HL-60/S4 treated with retinoic acid at 250 ng/mL for 4 days and 3 days (cell line): ENCODE data around the gene COL23A1.

Experiments
- in situ Hi-C: fragments of 300-500 bp; cut with MboI; formaldehyde crosslinking; loops from 2 replicates; pipeline ENCODE4 v1.7.0; 2022; ENCODE audit warnings: low sequenced_read_pairs

The COL23A1 gene

GRCh38 chr5:178223828-178224335 is 366.3 kb downstream of the COL23A1 start:
- in situ Hi-C loops = no loop called here

GRCh38 chr5:178223196-178223773 is 366.9 kb downstream of the COL23A1 start:
- in situ Hi-C loops = no loop called here

- in situ Hi-C loops = no loop called here
Observed at GRCh38 chr5:178222292-178222691, 367.9 kb downstream of the COL23A1 start.

GRCh38 chr5:178221853-178222252 is 368.3 kb downstream of the COL23A1 start:
- in situ Hi-C loops = no loop called here

DNA sequence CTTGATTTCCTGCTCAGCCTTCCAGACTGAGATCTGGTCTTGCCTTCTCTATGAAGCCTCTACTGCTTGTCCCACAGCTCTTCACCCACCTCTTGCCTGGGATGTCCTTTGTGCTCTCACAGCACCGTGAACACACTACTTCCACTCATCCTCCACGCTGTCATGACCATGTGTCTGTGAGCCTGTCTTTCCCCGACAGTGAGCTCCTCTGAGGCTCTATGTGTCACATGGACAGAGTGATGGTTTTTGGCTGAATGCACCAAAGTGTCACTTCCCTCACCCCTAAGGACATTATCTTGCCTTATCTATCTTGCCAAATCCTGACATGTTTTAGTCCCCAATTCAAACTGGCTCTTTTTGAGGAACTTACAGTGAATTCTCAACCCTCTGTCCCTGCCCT is 368.9 kb downstream of the COL23A1 start:
- in situ Hi-C loops = no loop called here

DNA sequence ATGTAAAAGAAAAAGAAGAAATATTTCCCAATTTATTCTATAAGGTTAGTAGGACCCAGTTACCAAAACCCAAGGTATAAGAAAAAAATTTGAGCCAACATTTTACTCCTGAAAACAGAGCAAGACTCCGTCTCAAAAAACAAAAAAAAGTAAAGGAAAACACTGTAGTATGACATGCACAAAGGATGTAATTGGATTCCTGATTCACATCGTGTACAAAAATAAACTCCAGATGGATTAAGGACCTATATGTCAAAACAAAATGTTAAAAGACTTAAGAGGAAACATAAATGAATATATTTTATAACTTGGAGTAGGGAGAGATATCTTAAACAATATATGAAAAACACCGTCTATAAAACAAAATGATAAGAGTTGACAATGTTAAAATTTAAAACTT is 371.4 kb downstream of the COL23A1 start:
- in situ Hi-C loops = no loop called here

- in situ Hi-C loops = no loop called here
Observed at GRCh38 chr5:178218237-178218776, 371.9 kb downstream of the COL23A1 start.

GRCh38 chr5:178216779-178217178 is 373.4 kb downstream of the COL23A1 start:
- in situ Hi-C loops = no loop called here

DNA sequence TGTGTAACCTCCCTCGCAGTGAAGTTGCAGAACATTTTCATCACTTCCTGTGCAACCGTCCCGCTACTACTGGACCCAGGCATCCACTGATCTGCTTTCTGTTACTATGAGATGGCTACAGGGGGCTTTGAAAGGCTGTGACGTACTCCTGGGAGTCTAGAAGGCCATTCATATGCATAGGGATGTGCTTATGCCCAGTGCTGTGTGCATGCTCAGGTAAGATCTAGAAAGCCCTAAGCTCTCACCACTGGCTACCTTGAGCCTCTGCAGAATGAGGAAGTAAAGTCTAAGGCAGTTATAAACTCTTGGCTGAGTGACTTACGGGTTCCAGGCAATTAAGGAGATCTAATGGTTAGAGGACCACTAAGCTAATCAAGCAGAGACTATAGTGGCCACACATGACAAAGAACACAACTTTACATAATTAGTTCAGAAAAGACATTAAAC is 374.1 kb downstream of the COL23A1 start:
- in situ Hi-C loops = no loop called here

DNA sequence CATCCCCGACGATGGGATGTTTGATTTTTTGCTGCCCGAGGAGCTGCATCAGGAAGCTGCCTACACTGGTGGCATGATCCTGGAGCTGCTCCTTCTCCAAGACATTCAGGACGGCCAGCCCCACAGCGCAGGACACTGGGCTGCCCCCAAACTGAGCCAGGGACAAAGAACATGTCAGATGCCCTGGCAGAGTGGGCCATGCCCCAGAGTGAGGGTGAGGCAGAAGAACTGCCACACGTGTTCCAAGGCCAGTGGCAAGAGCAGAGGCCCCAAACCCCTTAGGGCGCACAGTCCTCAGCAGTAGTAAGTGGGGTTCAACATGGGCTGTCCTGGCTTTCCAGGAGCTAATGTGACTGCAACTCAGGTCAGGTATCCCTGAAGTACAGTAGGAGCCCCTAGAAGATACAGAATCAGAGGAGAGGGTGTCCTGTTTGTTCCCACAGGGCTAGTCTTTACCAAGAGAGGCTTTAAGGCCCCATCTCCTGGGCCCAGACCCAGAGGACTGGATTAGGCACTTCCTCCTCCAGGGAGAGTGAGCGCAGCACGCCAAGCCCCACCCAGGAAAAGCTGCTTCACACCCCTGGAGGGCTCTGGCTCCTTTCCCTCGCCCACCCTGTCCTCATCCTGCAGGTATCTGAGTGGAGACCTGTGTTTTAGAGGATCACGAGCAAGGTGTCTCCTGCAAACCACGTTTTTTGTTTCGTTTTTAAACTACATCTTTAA is 374.8 kb downstream of the COL23A1 start:
- in situ Hi-C loops = no loop called here

GRCh38 chr5:178214160-178214803 is 375.9 kb downstream of the COL23A1 start:
- in situ Hi-C loops = no loop called here

- in situ Hi-C loops = no loop called here
Observed at GRCh38 chr5:178213748-178214151, 376.4 kb downstream of the COL23A1 start.

- in situ Hi-C loops = no loop called here
Observed at GRCh38 chr5:178213003-178213461, 377.2 kb downstream of the COL23A1 start.

DNA sequence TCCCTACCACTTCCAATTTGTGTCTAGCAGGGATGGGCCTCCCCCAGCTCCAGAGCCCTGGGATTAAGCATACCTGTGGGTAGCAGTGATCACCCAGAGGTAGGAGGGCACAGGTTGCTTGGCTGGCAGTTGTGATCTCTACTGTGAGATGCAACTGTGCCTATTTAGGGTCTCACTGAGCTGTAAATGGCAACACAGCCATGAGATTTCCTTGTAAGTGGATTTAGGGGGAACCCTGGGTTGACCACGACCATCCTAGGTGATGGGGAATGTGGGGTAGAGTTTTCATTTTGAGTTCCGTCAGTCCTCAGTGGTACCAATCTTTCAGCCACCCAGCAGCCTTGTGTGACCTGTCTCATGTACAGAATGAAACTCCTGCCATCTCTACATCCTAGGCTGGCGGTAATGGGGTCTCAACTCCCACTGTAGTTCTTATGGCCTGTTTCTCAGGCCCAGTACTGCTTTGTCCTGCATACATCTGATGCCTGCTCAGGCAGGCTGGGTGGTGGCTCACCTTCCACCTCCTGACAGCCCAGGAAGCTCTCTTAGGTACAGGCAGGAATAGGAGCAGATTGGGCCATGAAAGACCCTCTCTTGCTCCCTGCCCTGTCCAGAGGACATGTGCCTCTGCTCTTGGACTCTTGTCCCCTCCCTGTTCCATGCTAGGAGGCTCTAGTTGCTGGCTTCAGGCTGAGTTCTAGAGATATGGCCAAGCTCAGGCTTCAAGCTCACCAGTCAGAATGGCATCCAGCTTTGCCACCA is 377.8 kb downstream of the COL23A1 start:
- in situ Hi-C loops = no loop called here

DNA sequence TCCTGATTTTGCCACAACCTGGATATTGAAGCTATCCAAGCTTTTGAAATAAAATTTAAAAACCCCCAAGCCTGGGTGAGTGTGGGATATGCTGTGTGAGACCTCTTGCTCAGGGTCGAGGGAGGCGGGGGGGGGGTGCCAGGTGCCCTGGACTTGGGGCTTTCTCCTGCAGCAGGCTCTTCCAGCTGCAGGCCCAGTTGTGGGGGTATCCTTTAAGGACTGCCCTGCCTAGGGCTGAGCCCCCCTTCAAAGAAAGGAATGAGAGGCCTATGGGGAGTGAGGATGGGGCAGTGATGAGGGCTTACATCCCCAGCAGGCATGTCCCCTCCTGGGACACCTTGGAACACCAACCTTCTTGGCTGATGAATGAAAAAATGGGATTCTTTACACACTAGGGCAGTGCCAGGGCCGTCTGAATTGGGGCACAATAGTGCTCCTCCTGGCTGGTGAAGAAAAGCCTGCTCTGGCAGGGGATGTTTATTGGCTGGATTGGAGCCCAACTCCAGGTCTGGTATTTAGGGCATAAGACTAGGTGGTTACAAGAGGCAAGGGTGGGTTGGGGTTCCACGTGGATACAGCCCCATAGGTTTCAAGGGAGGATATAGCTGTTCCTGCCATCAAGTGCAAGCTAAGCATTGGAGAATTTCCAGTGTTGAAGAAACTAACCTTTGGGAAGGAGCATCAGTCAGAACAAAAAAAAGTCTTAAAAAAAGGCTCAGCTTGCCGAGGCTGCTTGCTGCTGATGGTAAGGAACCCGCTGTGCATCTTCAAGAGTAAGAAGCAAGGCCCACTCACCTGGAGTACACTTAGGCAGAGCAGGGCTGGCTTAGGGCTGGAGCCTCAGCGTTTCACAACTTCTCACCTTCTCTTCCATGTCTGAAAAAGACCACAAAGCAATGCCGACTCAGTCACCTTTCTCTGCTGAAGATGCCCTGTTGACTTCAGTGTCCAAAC is 378.8 kb downstream of the COL23A1 start:
- in situ Hi-C loops = no loop called here

GRCh38 chr5:178210686-178211085 is 379.5 kb downstream of the COL23A1 start:
- in situ Hi-C loops = no loop called here

GRCh38 chr5:178210073-178210535 is 380.1 kb downstream of the COL23A1 start:
- in situ Hi-C loops = no loop called here

- in situ Hi-C loops = no loop called here
Observed at GRCh38 chr5:178209334-178210072, 380.7 kb downstream of the COL23A1 start.
